ES-I3 (cell line): ENCODE results near the gene LRP1.

Source experiments
- H3K36me3 ChIP-seq: 2 replicates; pipeline ENCODE4 v1.6.1; 2013; ENCODE audit warnings: mild to moderate bottlenecking, low read length, control low read depth, moderate library complexity; ENCODE audit not compliant: insufficient read depth
- H3K4me1 ChIP-seq: 2 replicates; pipeline ENCODE4 v1.6.1; 2013; ENCODE audit warnings: mild to moderate bottlenecking, control low read depth, low read length; ENCODE audit not compliant: insufficient read depth
- H3K9ac ChIP-seq: 2 replicates; pipeline ENCODE4 v1.6.1; 2013; ENCODE audit warnings: low read depth, mild to moderate bottlenecking, low read length, moderate library complexity
- H3K9me3 ChIP-seq: 2 replicates; pipeline ENCODE4 v1.6.1; 2013; ENCODE audit warnings: mild to moderate bottlenecking, low read length, moderate library complexity; ENCODE audit not compliant: control insufficient read depth, insufficient read depth

LRP1 gene

DNA sequence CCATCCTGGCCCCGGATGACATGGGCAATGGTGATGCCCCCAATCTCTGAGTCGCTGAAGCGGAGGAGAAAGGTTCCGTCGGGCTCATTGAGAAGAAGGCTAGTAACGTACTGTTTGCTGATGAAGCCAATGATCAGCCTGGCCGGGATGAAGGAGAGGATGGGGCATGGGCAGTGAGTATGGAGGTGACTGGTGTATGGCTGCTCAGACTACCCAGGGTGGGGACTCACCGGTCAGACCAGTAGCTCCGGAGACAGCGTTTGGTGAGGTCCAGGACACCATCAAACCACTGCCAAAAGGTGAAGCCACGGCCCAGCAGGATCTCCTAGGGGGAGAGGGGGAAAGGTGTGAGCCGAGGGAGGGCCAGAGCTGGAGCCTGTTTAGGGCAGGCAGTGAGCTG lies 28.5 kb upstream of the LRP1 start:
- Histone ChIP-seq H3K9me3 (no peaks in the 10 kb centered on the region), H3K9ac (no peak overlapping the region), H3K4me1 (peaks cover 16% of the 10 kb centered on the region), H3K36me3 (peaks cover 3% of the 10 kb centered on the region; the same call in 1 of the 2 replicates)

DNA sequence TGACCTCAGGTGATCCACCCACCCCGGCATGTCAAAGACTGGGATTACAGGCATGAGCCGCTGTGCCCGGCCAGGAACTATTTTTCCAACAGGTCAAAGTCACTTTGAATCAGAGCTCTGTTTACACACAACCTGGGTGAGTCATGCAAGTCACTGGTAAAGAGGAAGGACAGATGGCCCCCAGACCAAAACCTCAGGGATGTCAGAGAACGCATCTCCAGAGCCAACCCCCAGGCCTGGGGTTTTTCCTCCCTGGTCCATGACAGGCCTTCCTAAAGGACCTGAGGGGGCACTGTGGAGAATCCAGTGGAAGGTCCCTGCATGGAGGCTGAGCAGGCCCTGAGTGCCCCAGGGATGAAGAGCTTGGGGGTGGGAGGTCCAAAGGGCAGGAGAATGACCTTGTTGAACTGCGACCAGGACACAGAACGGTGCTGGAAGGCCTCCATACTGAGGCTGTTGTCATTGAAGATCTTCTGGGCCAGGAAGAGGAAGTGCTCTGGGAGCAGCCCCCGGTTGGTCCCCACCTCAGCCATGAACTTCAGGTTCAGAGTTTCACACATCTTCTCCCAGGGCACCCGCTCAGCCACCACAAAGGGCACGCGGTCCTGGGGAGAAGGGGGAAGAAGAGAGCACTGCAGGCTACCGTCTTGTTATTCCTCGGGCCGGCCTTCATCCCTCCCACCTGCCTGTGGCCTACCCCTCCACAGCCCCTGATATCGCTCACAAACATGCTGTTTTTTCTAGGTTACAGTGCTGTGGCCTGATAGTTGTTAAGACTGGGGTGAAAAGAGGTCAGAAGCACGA lies 26.2 kb upstream of the LRP1 start:
- Histone ChIP-seq H3K36me3 (peaks cover 3% of the 10 kb centered on the region; the same call in 1 of the 2 replicates), H3K9me3 (no peaks in the 10 kb centered on the region), H3K9ac (no peak overlapping the region), H3K4me1 (no peaks in the 10 kb centered on the region)

DNA sequence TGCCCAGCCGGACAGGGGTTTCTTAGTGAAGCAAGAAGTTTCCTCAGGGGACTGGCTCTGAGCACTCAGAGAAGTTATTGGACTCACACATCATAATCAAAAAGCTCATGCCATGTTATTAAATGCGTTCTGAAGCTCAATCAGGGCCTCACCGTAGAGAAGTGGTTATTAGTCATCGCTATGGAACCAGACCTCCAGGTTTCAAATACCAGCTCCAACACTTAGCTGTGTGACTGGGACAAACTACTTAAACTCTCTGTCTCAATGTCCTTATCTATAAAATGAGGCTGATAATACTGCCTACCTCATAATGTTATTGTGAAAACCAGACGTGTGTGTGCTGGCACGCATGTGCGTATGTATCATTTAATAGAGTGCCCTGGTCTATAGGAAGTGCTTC lies 24.4 kb upstream of the LRP1 start:
- no peaks in the 10 kb centered on the region for H3K9me3 ChIP-seq
- H3K4me1 ChIP-seq = no peaks in the 10 kb centered on the region
- no peak overlapping the region for H3K9ac ChIP-seq
- H3K36me3 ChIP-seq = no peaks in the 10 kb centered on the region

DNA sequence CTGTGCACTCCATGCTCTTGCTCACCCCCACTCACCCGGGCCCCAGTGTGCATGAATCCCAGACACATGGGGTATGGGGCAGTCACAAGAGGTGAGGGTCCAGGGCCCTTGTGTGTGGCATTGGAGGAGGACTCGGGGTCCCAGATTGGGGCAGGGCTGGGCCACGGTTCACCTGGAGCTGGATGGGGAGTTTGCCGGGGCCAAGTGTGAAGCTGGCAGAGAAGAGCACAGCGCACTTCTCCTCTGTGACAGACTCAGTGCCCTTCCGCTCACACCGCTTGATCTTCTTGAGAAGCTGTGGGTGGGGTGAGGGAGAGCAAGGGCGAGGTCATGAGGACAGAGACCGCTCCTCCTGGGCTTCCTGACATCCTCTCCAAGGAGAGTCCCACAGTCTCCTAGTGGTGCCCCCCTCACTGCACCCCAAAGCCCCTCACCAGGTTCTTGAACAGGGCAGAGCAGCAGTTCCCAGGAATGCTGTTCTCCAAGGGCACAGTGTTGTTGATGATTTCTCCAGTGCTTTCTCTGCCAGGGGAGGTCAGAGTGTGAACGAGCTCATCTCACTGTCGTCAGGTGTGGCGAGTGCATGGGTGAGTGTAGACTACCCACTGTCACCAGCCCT lies 23.9 kb upstream of the LRP1 start:
- Histone ChIP-seq H3K4me1 (no peaks in the 10 kb centered on the region), H3K9ac (no peak overlapping the region), H3K9me3 (no peaks in the 10 kb centered on the region), H3K36me3 (no peaks in the 10 kb centered on the region)

DNA sequence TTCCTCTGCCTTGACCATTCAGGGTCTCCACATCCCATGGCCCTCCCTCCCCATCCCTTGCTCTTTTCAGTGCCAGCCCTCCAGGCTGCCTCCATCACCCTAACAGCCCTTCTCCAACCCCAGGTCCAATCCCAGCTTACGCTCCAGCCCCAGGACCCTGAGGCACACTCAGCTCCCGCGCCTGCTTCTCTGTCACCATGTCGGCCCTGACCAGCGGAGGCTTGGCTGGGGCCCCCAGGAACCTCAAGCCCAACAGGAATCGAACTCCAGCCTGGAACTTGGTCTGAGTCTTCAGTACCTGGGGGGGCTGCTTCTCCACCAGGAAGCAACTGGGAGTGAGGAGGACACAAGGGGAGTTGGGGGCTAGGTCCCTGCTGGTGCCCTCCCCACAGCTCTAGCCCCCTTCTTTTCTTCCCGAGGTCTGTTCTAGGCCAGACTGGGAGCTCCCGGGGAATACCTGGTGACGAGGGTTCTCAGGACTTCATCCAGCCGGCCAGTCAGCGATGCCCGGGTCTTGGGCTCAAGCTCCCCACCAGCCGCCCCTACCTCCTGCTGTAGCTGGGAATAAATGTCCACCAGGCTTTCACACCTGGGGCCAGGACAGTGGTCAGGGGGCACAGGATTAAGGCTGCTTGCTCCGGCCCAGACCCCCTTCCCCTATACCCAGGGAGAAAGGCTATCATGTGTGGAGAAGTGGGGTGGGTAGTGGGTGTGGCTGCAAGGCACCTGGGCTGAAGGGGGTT lies 23.1 kb upstream of the LRP1 start:
- Histone ChIP-seq H3K9ac (no peak overlapping the region), H3K4me1 (0 out of 2 replicates have a peak, but pooled peaks cover 5% of the 10 kb centered on the region), H3K36me3 (no peaks in the 10 kb centered on the region), H3K9me3 (no peaks in the 10 kb centered on the region)

DNA sequence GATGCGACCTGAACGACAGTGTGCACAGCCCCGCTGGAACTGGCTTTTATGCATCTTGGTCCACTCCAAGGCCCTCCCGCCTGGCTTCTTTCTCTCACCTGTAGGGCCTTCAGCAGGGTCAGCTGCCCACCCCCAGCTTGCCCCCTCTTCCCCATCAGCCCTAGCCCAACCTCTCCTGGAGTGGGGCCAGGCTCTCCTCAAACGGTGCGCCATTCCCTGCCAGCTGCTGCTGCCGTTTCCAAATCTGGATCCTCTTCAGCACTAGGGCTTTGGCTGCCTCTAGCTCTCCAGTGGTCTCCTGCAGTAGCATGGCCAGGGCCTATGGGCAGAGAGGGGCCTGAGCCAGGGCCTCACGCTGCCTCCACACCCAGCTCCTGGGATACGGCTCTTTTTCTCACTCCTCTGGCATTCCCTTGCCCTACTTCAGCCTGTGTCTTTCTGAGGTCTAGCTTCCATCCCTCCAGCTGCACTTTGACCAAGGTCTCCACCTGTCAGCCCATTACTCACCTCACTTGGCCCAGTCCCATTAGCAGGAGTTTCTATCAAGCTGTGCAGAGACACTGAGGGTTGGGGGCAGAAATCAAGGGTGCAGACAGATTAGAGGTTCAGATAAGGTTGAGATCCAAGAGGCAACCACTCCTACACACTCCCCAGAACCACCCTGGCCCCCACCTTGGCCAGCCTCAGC lies 22.1 kb upstream of the LRP1 start:
- H3K9ac ChIP-seq = no peak overlapping the region
- no peaks in the 10 kb centered on the region for H3K36me3 ChIP-seq
- 0 out of 2 replicates have a peak, but pooled peaks cover 5% of the 10 kb centered on the region for H3K4me1 ChIP-seq
- H3K9me3 ChIP-seq = no peaks in the 10 kb centered on the region

DNA sequence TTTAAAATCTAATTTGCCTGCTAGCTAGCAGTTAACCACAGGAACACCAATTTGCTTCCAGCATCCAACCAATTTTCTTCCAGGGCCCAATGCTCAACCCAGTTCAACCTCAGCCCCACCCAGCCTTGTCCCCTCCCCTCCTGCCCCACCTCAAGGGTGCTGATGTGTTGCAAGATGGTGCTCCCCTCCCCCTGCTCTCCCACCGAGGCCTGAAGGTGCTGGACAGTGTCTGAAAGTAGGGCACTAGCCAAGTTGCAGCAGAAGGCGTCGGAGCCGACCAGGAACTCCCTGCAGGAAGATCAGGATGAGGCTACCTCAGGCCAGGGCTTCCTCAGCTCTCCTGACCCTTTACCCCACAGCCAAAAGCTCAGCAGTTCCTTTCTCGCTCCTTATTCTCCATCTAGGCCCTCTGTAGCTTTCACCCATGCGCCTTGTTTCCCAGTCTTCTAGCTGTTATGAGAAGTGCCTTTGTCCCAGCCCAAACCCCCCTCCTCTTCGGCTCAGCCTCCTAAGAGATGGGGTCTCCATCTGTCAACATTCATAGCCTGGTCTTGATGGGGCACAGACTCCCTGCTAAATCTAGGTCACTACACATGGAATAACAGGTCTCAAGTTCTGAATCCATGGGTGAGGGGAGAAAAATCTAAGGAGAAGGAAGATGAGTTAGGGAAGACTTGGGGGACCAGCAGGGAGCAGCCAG lies 20.7 kb upstream of the LRP1 start:
- H3K9me3 ChIP-seq = no peaks in the 10 kb centered on the region
- H3K36me3 ChIP-seq = no peaks in the 10 kb centered on the region
- no peak overlapping the region for H3K9ac ChIP-seq
- H3K4me1 ChIP-seq = 0 out of 2 replicates have a peak, but pooled peaks cover 5% of the 10 kb centered on the region

DNA sequence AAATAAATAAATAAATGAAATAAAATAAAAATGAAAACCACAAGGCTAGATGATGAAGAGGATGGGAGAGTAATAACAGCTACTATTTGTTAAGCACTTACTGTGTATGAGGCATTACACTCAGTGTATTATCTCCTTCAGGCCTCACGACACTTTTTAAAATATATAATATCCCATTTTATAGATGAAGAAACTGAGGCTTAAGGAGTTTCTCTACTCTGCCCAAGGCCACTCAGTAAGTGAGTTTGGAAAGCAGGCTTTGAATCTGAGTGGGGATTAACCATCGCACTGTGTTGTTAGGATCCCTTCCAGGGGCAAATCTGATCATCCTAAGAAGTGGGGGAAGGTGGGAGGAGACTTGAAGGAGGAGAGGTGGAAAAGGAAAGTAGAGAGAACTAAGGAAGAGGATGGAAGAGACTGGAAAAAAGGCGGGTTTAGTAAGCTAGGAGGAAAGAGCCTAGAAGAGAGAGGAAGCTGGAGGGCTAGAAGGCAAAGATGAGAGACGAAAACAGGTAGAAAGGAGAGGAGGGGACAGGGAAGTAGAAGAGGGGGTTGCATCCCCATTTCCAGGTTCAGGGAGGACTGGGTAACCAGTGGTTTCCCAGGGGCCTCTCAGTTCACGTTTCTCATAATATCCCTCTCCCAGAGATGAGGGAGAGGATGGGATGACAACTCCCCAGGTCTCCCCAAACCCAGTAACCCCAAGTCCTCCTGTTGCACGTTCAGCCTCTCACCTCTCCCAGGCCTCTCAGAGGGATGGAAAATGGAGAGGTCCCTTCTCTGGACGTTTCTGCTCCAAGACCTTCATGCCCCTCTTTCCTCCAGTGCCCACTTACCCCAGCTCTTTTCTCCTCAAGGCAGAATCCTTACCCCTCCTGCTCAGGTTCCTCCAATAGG lies 18.8 kb upstream of the LRP1 start:
- Histone ChIP-seq H3K9me3 (no peaks in the 10 kb centered on the region), H3K36me3 (no peaks in the 10 kb centered on the region), H3K9ac (peak overlapping the region; percentile 69; the same call in 1 of the 2 replicates), H3K4me1 (0 out of 2 replicates have a peak, but pooled peaks cover 5% of the 10 kb centered on the region)

DNA sequence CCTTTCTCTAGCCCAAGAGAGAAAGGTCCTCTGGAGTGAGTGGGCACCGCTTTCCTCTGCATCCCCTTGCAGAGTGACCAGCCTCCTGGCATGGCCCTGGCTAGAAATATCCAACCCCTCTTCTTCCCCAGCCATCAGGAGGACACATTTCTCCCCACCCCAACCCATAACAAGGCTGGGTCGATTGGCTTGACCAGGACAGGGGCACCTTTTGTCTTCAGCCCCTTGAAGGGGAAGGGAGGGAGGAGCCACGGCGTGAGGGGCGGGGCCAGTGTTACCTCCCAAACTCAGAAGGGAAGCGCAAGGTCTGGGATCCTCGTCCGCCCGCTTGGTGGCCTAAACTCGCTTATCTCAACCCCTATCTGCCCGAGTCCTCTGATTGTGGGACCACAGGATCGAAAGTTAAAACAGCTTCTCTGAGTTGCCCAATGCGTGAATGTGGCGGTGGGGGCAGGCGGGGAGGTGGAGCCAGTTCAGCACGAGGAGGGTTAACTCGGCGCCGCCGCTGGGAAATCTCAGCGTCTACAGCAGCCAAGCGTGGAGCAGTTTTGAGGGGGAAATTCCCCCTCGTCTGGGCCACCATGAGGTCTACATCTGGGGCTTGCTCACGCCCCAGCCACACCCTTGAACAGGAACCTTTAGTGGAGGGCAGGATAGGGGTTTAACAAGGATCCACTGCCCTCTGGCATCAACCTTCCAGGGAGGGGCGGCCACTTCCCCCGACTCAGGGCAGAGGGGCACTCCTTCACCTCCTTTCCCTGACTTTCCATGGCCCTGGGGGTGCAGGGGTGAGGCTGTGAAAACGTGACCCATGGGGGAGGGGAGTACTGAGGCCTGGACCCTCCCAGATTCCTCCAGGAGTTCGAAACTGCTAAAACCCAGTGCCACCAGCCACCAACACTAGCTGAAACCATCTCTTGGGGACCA lies 17.9 kb upstream of the LRP1 start:
- H3K9ac ChIP-seq = peak overlapping the region; percentile 69
- H3K4me1 ChIP-seq = 0 out of 2 replicates have a peak, but pooled peaks cover 5% of the 10 kb centered on the region
- no peaks in the 10 kb centered on the region for H3K9me3 ChIP-seq
- no peaks in the 10 kb centered on the region for H3K36me3 ChIP-seq

DNA sequence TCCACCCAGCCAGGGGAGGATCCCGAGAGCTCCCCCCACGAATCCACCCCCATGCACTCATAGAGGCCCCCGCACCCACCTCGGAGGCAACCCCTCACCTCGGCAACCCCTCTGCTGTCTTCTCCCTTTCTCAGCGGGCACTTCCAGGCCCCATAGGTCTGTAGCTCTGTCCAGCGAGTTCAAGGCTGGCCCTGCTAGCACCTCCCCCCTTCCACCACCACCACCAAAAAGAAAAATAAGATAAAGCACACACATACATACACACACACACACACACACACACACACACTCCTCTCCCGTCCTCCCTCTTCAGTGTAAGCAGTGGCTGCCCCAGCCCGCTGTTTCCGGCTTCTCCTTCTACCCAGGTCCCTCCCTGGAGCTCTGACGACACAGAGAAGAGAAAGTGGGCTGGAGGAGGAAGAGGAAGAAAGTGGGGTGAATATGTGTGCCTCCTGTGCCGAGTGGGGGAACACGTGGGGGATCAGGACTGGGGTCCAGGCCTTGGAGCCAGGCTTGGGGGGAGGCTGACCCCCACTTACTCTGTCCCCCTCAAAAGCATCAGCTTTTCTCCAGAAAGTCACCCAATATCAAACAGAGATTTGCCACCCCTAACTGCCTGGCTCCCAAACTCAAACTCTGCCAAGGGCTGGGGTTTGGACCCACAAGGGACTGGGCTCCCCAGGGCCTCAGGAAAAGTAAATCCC lies 17.1 kb upstream of the LRP1 start, which contains the start of gene STAT6:
Gene STAT6 (minus strand): TSS at position 332 of the 704 bp plus-strand sequence. CDS start 3,084 bp downstream, outside the sequence.
- H3K4me1 ChIP-seq = 0 out of 2 replicates have a peak, but pooled peaks cover 5% of the 10 kb centered on the region

DNA sequence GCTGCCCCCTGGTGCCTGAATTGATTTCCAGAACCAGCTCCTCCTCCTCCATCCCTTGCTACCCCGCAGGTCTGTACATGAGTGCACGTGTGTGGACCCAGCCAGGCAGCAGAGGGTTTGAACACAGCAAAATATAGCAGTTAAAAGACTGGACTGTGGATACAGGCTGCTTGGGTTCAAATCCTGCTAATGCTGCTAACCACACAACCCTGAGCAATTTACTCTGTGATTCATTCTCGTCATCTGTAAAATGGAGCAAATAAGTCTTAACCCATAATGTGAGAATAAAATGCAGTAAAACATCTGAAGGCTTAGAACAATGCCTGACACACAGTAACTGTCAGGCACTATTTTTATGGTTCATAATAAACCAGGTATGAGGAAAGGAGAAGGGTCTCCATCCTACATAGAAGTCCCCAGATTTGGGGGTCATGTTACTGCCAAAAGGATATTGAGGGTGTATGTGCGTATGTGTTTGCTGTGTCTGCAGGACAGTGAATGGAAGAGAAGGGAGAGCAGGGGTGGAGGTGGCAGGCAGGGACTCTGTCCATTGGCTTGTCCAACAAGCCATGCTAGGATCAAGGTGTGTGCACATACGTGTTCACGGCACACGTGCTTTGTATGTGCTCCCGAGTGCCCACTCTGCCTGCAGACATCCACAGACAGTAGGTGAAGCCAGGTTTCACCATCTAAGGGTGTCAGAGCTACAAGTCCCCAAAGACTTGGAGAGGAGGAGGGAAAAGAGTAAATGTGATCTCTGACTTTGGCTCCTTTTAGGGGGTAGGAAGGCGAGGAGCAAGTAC lies 15.6 kb upstream of the LRP1 start:
- no peak overlapping the region for H3K9ac ChIP-seq

More for the DNA sequence above, 17.1 kb upstream of the LRP1 start, which contains the start of gene STAT6:
- Histone ChIP-seq H3K36me3 (no peaks in the 10 kb centered on the region), H3K9ac (peak within 1 kb of the TSS; percentile 69), H3K9me3 (no peaks in the 10 kb centered on the region)

More for the DNA sequence above, 15.6 kb upstream of the LRP1 start:
- Histone ChIP-seq H3K36me3 (no peaks in the 10 kb centered on the region), H3K9me3 (no peaks in the 10 kb centered on the region), H3K4me1 (0 out of 2 replicates have a peak, but pooled peaks cover 5% of the 10 kb centered on the region)
